CD14-positive monocyte (primary cell): ENCODE results near the gene MXRA5. TPM values are rescaled to one million over a fixed set of nuclear protein-coding genes. Genes with fewer than 3 reads are reported as not detected.

Experiments used
- DNase-seq, 3 donors: peaks; one replicate each; pipeline ENCODE4 v3.0.0-alpha.2; 2011 to 2022
- H2AFZ ChIP-seq: 2 replicates; pipeline ENCODE4 v1.6.0; 2012; ENCODE audit warnings: mild to moderate bottlenecking, low read depth, low read length, inconsistent platforms; ENCODE audit not compliant: insufficient read depth, poor library complexity, severe bottlenecking
- H3K27ac ChIP-seq, 2 donors: 1 replicate in 1 of 2; 2 replicates in 1 of 2; pipeline ENCODE4 v1.5.1; 2012 to 2013; ENCODE audit warnings: low read length in 2 of 2, control low read depth in 1 of 2, inconsistent platforms in 1 of 2, low read depth in 1 of 2, mild to moderate bottlenecking in 1 of 2
- H3K27me3 ChIP-seq, 2 donors: one replicate each; pipeline versions ENCODE4 v1.6.0 to v1.6.1; 2011 to 2013; ENCODE audit warnings: low read length in 2 of 2; ENCODE audit not compliant: control insufficient read depth in 2 of 2, insufficient read depth in 2 of 2
- H3K36me3 ChIP-seq, 2 donors: replicated peaks in 1 of 2; 1 replicate in 1 of 2; 2 replicates in 1 of 2; pipeline versions ENCODE4 v1.5.1 to v1.6.1; 2012 to 2013; ENCODE audit warnings: low read length in 2 of 2, control low read depth in 1 of 2, inconsistent platforms in 1 of 2, mild to moderate bottlenecking in 1 of 2; ENCODE audit not compliant: insufficient read depth in 2 of 2, control insufficient read depth in 1 of 2
- H3K4me1 ChIP-seq, 2 donors: 1 replicate in 1 of 2; 2 replicates in 1 of 2; pipeline versions ENCODE4 v1.5.1 to v1.6.1; 2012 to 2013; ENCODE audit warnings: low read length in 2 of 2, control low read depth in 1 of 2, inconsistent platforms in 1 of 2, mild to moderate bottlenecking in 1 of 2, moderate library complexity in 1 of 2; ENCODE audit not compliant: insufficient read depth in 2 of 2, control insufficient read depth in 1 of 2
- H3K4me2 ChIP-seq: replicated peaks from 2 replicates; pipeline ENCODE3; 2012; ENCODE audit warnings: low read length, moderate library complexity, mild to moderate bottlenecking; ENCODE audit not compliant: poor library complexity, severe bottlenecking; ENCODE audit errors: extremely low read depth
- H3K4me3 ChIP-seq, 3 experiments: fragments of 200-600 bp in 1 of 3; sonication (generic) in 1 of 3; replicated peaks in 1 of 3; 1 replicate in 2 of 3; 2 replicates in 1 of 3; pipeline ENCODE4 v1.5.1; 2011 to 2013; ENCODE audit warnings: low read length in 3 of 3, mild to moderate bottlenecking in 3 of 3, control low read depth in 2 of 3, low read depth in 2 of 3, inconsistent platforms in 1 of 3, moderate library complexity in 1 of 3
- H3K79me2 ChIP-seq: 2 replicates; pipeline ENCODE4 v1.6.0; 2012; ENCODE audit warnings: mild to moderate bottlenecking, control low read depth, inconsistent platforms, low read length, moderate library complexity; ENCODE audit not compliant: insufficient read depth
- H3K9ac ChIP-seq: 2 replicates; pipeline ENCODE4 v1.6.0; 2017; ENCODE audit warnings: low read length, mild to moderate bottlenecking; ENCODE audit not compliant: insufficient read depth, poor library complexity, severe bottlenecking
- H3K9me3 ChIP-seq, 2 donors: replicated peaks in 1 of 2; 1 replicate in 1 of 2; 2 replicates in 1 of 2; pipeline versions ENCODE4 v1.5.1 to v1.6.1; 2012 to 2013; ENCODE audit warnings: low read length in 2 of 2, control low read depth in 1 of 2; ENCODE audit not compliant: control insufficient read depth in 1 of 2, insufficient read depth in 1 of 2
- H4K20me1 ChIP-seq: 2 replicates; pipeline ENCODE4 v1.6.0; 2012; ENCODE audit warnings: mild to moderate bottlenecking, low read length, control low read depth, moderate library complexity; ENCODE audit not compliant: insufficient read depth
- H3K27ac Mint-ChIP-seq, 7 donors: one replicate each; pipeline ENCODE4 v1.8.0; 2020; ENCODE audit warnings: mild to moderate bottlenecking in 7 of 7, mixed read lengths in 7 of 7, moderate library complexity in 6 of 7, inconsistent platforms in 2 of 7
- H3K27me3 Mint-ChIP-seq, 3 donors: one replicate each; pipeline ENCODE4 v1.8.0; 2021 to 2022; ENCODE audit warnings: low read depth in 3 of 3, mild to moderate bottlenecking in 3 of 3, mixed read lengths in 3 of 3, moderate library complexity in 3 of 3, inconsistent platforms in 1 of 3
- H3K36me3 Mint-ChIP-seq, 2 donors: one replicate each; pipeline ENCODE4 v1.8.0; 2020; ENCODE audit warnings: mixed read lengths in 2 of 2, inconsistent platforms in 1 of 2, mild to moderate bottlenecking in 1 of 2
- H3K4me1 Mint-ChIP-seq: one replicate; pipeline ENCODE4 v1.8.0; 2020; ENCODE audit warnings: mild to moderate bottlenecking, mixed read lengths
- H3K4me3 Mint-ChIP-seq, 2 donors: one replicate each; pipeline ENCODE4 v1.8.0; 2020; ENCODE audit warnings: mild to moderate bottlenecking in 2 of 2, mixed read lengths in 2 of 2, moderate library complexity in 1 of 2
- H3K9me3 Mint-ChIP-seq, 7 donors: one replicate each; pipeline ENCODE4 v1.8.0; 2020 to 2022; ENCODE audit warnings: mixed read lengths in 7 of 7, mild to moderate bottlenecking in 6 of 7, moderate library complexity in 6 of 7, inconsistent platforms in 2 of 7
- CTCF ChIP-seq: fragments of 200-600 bp; IDR thresholded peaks from one replicate; pipeline ENCODE4 v1.8.0; 2022; ENCODE audit warnings: antibody characterized with exemption, mild to moderate bottlenecking
- WGBS: methylation state at CpG from one replicate; pipeline ENCODE4 v1.1.5; 2013; ENCODE audit warnings: missing lambda C conversion rate; ENCODE audit not compliant: insufficient coverage; 5-methylcytosine and 5-hydroxymethylcytosine counted together
- intact Hi-C, 2 donors: fragments of 100-400 bp; cut with micrococcal nuclease; formaldehyde crosslinking; loops; one replicate each; pipeline versions ENCODE4 v1.15.0 to v1.15.1; 2023
- polyA plus RNA-seq, 3 donors: library from polyadenylated mRNA; depleted of rRNA in 1 of 3; unstranded in 2 of 3; stranded (reverse) in 1 of 3; fragments of 300-500 nt in 2 of 3; fragments of >200 nt in 1 of 3; fragmentation: Illumina TruSeq in 2 of 3; gene quantifications; 1 replicate in 2 of 3; 2 replicates in 1 of 3; pipeline ENCODE4 v1.2.3, GENCODE V29; 2012 to 2021

The MXRA5 gene
- polyA plus RNA-seq, 3 donors: not detected

- no peak overlapping the region for H3K27ac Mint-ChIP-seq
- H3K4me2 ChIP-seq: no peak overlapping the region
- intact Hi-C loops: no loop called here
- no peaks in the 10 kb centered on the region for H3K36me3 ChIP-seq
- peaks cover 0 to 2% (median 1%) of the 10 kb centered on the region in 3 donors for H3K27me3 Mint-ChIP-seq
- H3K4me1 Mint-ChIP-seq: no peaks in the 10 kb centered on the region
- H3K36me3 Mint-ChIP-seq: no peaks in the 10 kb centered on the region
- H3K4me3 ChIP-seq: no peak overlapping the region
- no CpG with 5 or more reads among the region's 4 CpGs for WGBS
- H3K9me3 ChIP-seq: peaks cover 0 to 8% of the 10 kb centered on the region in 2 donors
- no peak overlapping the region for H3K9ac ChIP-seq
- no peak for DNase-seq
- no peak overlapping the region for H3K27ac ChIP-seq
- no peak overlapping the region for H3K4me3 Mint-ChIP-seq
- no peaks in the 10 kb centered on the region for H3K79me2 ChIP-seq
- no peaks in the 10 kb centered on the region for H4K20me1 ChIP-seq
- H3K27me3 ChIP-seq: no peaks in the 10 kb centered on the region
- no peaks in the 10 kb centered on the region for H3K4me1 ChIP-seq
- H2AFZ ChIP-seq: no peak overlapping the region
- H3K9me3 Mint-ChIP-seq: peaks cover 0 to 22% (median 8%) of the 10 kb centered on the region in 7 donors
- no peak for TF ChIP-seq CTCF
These were observed 32.7 kb upstream of the MXRA5 start for GRCh38 chrX:3379111-3379510.

DNA sequence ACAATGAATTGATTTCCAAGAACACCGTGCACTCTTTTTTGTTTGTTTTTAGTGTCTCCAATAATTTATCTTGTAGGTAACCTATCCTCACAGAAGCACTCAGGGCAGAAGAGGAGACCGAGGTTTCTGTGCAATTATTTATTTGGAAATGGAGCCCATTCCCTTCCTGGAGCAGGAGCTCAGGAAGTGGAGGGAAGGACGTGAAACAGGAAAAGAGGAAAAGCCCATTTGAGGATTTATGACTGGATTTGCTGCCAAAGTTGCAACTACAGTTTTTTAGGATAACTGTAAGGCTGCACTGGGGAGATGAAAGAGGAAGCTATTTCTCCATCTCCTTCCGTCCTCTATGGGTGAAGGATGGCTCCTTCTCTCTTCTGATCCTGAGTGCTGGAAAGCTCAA lies 31.7 kb upstream of the MXRA5 start:
- no peak overlapping the region for H3K27ac Mint-ChIP-seq
- H3K27ac ChIP-seq: no peak overlapping the region
- H2AFZ ChIP-seq: no peak overlapping the region
- H3K4me1 ChIP-seq: no peaks in the 10 kb centered on the region
- no peak overlapping the region for H3K4me3 ChIP-seq
- no peaks in the 10 kb centered on the region for H3K79me2 ChIP-seq
- H3K9ac ChIP-seq: no peak overlapping the region
- H3K9me3 ChIP-seq: peaks cover 0 to 8% of the 10 kb centered on the region in 2 donors
- H3K9me3 Mint-ChIP-seq: peaks cover 0 to 17% (median 8%) of the 10 kb centered on the region in 7 donors
- TF ChIP-seq CTCF: no peak
- H3K4me2 ChIP-seq: no peak overlapping the region
- no CpG with 5 or more reads among the region's 4 CpGs for WGBS
- H3K4me1 Mint-ChIP-seq: no peaks in the 10 kb centered on the region
- no peaks in the 10 kb centered on the region for H4K20me1 ChIP-seq
- no peaks in the 10 kb centered on the region for H3K36me3 Mint-ChIP-seq
- H3K27me3 Mint-ChIP-seq: peaks cover 0 to 2% (median 1%) of the 10 kb centered on the region in 3 donors
- no peak overlapping the region for H3K4me3 Mint-ChIP-seq
- intact Hi-C loops: no loop called here
- no peaks in the 10 kb centered on the region for H3K27me3 ChIP-seq
- no peaks in the 10 kb centered on the region for H3K36me3 ChIP-seq
- no peak for DNase-seq
